Liver (tissue), 9 donors: Measurements from ENCODE around the gene ZC3H11A. TPM values are rescaled to one million over a fixed set of nuclear protein-coding genes. Genes with fewer than 3 reads are reported as not detected.
"Not testable (repeated sequence)": the region's sequence is repeated elsewhere in the genome, so short reads cannot be mapped to it uniquely, and the experiment has no call there.

Experiments used
- DNase-seq: peaks from one replicate; pipeline ENCODE4 v3.0.0-alpha.2; 2017; ENCODE audit warnings: low spot score
- H3K27ac ChIP-seq, 2 donors: one replicate each; pipeline ENCODE4 v1.7.0; 2013; ENCODE audit warnings: inconsistent platforms in 2 of 2, low read length in 2 of 2, control low read depth in 1 of 2, low read depth in 1 of 2, mild to moderate bottlenecking in 1 of 2
- H3K27me3 ChIP-seq, 4 donors: one replicate each; pipeline versions ENCODE4 v1.6.1 to v1.7.0; 2013; ENCODE audit warnings: low read length in 3 of 4, inconsistent platforms in 1 of 4, mild to moderate bottlenecking in 1 of 4, moderate library complexity in 1 of 4; ENCODE audit not compliant: control insufficient read depth in 4 of 4, insufficient read depth in 4 of 4
- H3K36me3 ChIP-seq, 4 donors: one replicate each; pipeline versions ENCODE4 v1.6.1 to v1.7.0; 2013; ENCODE audit warnings: low read length in 3 of 4, mild to moderate bottlenecking in 3 of 4, low read depth in 1 of 4, moderate library complexity in 1 of 4; ENCODE audit not compliant: control insufficient read depth in 4 of 4, insufficient read depth in 3 of 4
- H3K4me1 ChIP-seq, 4 donors: one replicate each; pipeline versions ENCODE4 v1.6.1 to v1.7.0; 2013; ENCODE audit warnings: low read length in 3 of 4, mild to moderate bottlenecking in 3 of 4, moderate library complexity in 1 of 4; ENCODE audit not compliant: control insufficient read depth in 4 of 4, insufficient read depth in 4 of 4
- H3K4me3 ChIP-seq, 3 donors: one replicate each; pipeline versions ENCODE4 v1.6.1 to v1.7.0; 2013; ENCODE audit warnings: low read length in 3 of 3, control low read depth in 1 of 3, low read depth in 1 of 3, mild to moderate bottlenecking in 1 of 3
- H3K9ac ChIP-seq, 2 donors: one replicate each; pipeline ENCODE4 v1.7.0; 2013; ENCODE audit warnings: low read length in 2 of 2, mild to moderate bottlenecking in 2 of 2, moderate library complexity in 2 of 2, control low read depth in 1 of 2, low read depth in 1 of 2
- H3K9me3 ChIP-seq, 4 donors: one replicate each; pipeline versions ENCODE4 v1.6.1 to v1.7.0; 2013; ENCODE audit warnings: low read length in 3 of 4; ENCODE audit not compliant: control insufficient read depth in 4 of 4
- ATF3 ChIP-seq: IDR thresholded peaks from 2 replicates; pipeline ENCODE4 v1.6.1; 2016; ENCODE audit warnings: antibody characterized with exemption
- FOXA1 ChIP-seq: IDR thresholded peaks from 2 replicates; pipeline ENCODE4 v1.6.1; 2016; ENCODE audit warnings: antibody characterized with exemption
- FOXA2 ChIP-seq: IDR thresholded peaks from 2 replicates; pipeline ENCODE4 v1.6.1; 2016; ENCODE audit warnings: antibody characterized with exemption
- GABPA ChIP-seq, 2 donors: IDR thresholded peaks in 1 of 2; conservative IDR thresholded peaks in 1 of 2; 2 replicates each; pipeline ENCODE4 v1.6.1; 2016; ENCODE audit warnings: antibody characterized with exemption in 2 of 2, mild to moderate bottlenecking in 1 of 2, moderate library complexity in 1 of 2
- HNF4A ChIP-seq, 2 donors: conservative IDR thresholded peaks; 2 replicates each; pipeline ENCODE4 v1.6.1; 2016; ENCODE audit warnings: antibody characterized with exemption in 2 of 2, mild to moderate bottlenecking in 2 of 2
- HNF4G ChIP-seq: IDR thresholded peaks from 2 replicates; pipeline ENCODE4 v1.6.1; 2016; ENCODE audit warnings: antibody characterized with exemption
- JUND ChIP-seq, 2 donors: IDR thresholded peaks; 2 replicates each; pipeline ENCODE4 v1.6.1; 2016; ENCODE audit warnings: antibody characterized with exemption in 2 of 2
- NR2F2 ChIP-seq: IDR thresholded peaks from 2 replicates; pipeline ENCODE4 v1.6.1; 2016; ENCODE audit warnings: antibody characterized with exemption
- RAD21 ChIP-seq, 2 donors: IDR thresholded peaks; 2 replicates each; pipeline ENCODE4 v1.6.1; 2016; ENCODE audit warnings: antibody characterized with exemption in 2 of 2, mild to moderate bottlenecking in 2 of 2
- RXRA ChIP-seq, 2 donors: IDR thresholded peaks; 2 replicates each; pipeline ENCODE4 v1.6.1; 2017 to 2018; ENCODE audit warnings: antibody characterized with exemption in 2 of 2, mild to moderate bottlenecking in 1 of 2
- SP1 ChIP-seq: IDR thresholded peaks from 2 replicates; pipeline ENCODE4 v1.6.1; 2018; ENCODE audit warnings: antibody characterized with exemption, mild to moderate bottlenecking
- TAF1 ChIP-seq: conservative IDR thresholded peaks from 2 replicates; pipeline ENCODE4 v1.6.1; 2016; ENCODE audit warnings: antibody characterized with exemption, mild to moderate bottlenecking
- YY1 ChIP-seq: IDR thresholded peaks from 2 replicates; pipeline ENCODE4 v1.6.1; 2016; ENCODE audit warnings: antibody characterized with exemption, mild to moderate bottlenecking
- ZBTB33 ChIP-seq: IDR thresholded peaks from 2 replicates; pipeline ENCODE4 v1.6.1; 2016; ENCODE audit warnings: antibody characterized with exemption
- WGBS: extraction: QIAGEN DNeasy Blood & Tissue Kit; methylation state at CpG from one replicate; pipeline ENCODE4 v1.1.7; 2013; 5-methylcytosine and 5-hydroxymethylcytosine counted together
- polyA plus RNA-seq, 2 donors: library from polyadenylated mRNA; stranded (reverse) in 1 of 2; unstranded in 1 of 2; fragments of 200-250 nt in 1 of 2; fragments of >200 nt in 1 of 2; fragmentation: Nextera tagmentation in 1 of 2; extraction: Ambion mirVana in 1 of 2; gene quantifications; one replicate each; pipeline versions ENCODE4 v1.2.1 to v1.2.3, GENCODE V29; 2013 to 2015
- total RNA-seq, 2 donors: library from RNA; depleted of rRNA; stranded (reverse); fragments of >200 nt; gene quantifications; one replicate each; pipeline ENCODE4 v1.2.3, GENCODE V29; 2014
- TF ChIP-seq, protein P1 (sequence below): fragments of 150-350 bp; IDR thresholded peaks from 2 replicates; pipeline ENCODE4 v1.5.1; 2017; ENCODE audit warnings: improper control_type of control experiment, low read depth, low read length; ENCODE audit not compliant: missing input control
- TF ChIP-seq, protein P2 (sequence below): IDR thresholded peaks from 2 replicates; pipeline ENCODE4 v1.6.1; 2016; ENCODE audit warnings: antibody characterized with exemption, mild to moderate bottlenecking
- TF ChIP-seq, protein P3 (sequence below): IDR thresholded peaks from 2 replicates; pipeline ENCODE4 v1.6.1; 2016; ENCODE audit warnings: antibody characterized with exemption
- donor health status: healthy.
- donor health status: healthy.
- donor health status: healthy.
- donor health status: healthy.
- donor health status: healthy.

ZC3H11A gene
- total and polyA plus RNA-seq, 4 donors: 14.9 to 76.8 (median 30.2) TPM

DNA sequence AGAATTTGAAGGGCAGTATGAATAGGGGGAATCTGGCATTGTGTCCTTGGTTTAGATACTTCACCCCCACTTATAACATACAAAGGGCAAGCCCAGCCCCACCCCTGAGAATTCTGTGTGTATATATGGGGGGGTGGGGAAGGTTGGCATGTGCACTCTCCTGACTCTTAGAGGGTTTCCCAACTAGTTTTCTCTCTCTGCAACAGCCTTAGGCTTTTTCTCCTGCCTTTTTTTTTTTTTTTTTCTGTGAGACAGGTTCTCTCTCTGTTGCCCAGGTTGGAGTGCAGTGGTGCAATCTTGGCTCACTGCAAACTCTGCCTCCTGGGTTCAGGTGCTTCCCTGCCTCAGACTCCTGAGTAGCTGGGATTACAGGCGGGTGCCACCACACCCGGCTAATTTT, 2.9 kb upstream of the ZC3H11A start:
- Histone ChIP-seq H3K9me3 (no peaks in the 10 kb centered on the region), H3K27ac (no peak overlapping the region), H3K9ac (no peak overlapping the region), H3K4me3 (no peak overlapping the region), H3K36me3 (no peaks in the 10 kb centered on the region), H3K27me3 (no peaks in the 10 kb centered on the region), H3K4me1 (peaks cover 2 to 10% (median 6%) of the 10 kb centered on the region in 4 donors)
- whole genome bisulfite sequencing: 94% methylated on average over 2 of the region's 2 CpGs
- no peak for DNase-seq
- TF ChIP-seq, protein P1, sequence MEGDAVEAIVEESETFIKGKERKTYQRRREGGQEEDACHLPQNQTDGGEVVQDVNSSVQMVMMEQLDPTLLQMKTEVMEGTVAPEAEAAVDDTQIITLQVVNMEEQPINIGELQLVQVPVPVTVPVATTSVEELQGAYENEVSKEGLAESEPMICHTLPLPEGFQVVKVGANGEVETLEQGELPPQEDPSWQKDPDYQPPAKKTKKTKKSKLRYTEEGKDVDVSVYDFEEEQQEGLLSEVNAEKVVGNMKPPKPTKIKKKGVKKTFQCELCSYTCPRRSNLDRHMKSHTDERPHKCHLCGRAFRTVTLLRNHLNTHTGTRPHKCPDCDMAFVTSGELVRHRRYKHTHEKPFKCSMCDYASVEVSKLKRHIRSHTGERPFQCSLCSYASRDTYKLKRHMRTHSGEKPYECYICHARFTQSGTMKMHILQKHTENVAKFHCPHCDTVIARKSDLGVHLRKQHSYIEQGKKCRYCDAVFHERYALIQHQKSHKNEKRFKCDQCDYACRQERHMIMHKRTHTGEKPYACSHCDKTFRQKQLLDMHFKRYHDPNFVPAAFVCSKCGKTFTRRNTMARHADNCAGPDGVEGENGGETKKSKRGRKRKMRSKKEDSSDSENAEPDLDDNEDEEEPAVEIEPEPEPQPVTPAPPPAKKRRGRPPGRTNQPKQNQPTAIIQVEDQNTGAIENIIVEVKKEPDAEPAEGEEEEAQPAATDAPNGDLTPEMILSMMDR: no peak
- TF ChIP-seq FOXA1 (no peak), NR2F2 (no peak), YY1 (no peak), TAF1 (no peak), FOXA2 (no peak), RXRA (IDR thresholded peaks at IDR 0.05) (no peak), HNF4G (no peak), ZBTB33 (no peak), GABPA (IDR thresholded peaks at IDR 0.05 in 1 of 2, conservative IDR thresholded peaks at IDR 0.05 in 1 of 2) (no peak), HNF4A (conservative IDR thresholded peaks at IDR 0.05) (no peak), RAD21 (IDR thresholded peaks at IDR 0.05) (no peak), ATF3 (no peak), JUND (IDR thresholded peaks at IDR 0.05) (no peak), SP1 (no peak)
- TF ChIP-seq, protein P2, sequence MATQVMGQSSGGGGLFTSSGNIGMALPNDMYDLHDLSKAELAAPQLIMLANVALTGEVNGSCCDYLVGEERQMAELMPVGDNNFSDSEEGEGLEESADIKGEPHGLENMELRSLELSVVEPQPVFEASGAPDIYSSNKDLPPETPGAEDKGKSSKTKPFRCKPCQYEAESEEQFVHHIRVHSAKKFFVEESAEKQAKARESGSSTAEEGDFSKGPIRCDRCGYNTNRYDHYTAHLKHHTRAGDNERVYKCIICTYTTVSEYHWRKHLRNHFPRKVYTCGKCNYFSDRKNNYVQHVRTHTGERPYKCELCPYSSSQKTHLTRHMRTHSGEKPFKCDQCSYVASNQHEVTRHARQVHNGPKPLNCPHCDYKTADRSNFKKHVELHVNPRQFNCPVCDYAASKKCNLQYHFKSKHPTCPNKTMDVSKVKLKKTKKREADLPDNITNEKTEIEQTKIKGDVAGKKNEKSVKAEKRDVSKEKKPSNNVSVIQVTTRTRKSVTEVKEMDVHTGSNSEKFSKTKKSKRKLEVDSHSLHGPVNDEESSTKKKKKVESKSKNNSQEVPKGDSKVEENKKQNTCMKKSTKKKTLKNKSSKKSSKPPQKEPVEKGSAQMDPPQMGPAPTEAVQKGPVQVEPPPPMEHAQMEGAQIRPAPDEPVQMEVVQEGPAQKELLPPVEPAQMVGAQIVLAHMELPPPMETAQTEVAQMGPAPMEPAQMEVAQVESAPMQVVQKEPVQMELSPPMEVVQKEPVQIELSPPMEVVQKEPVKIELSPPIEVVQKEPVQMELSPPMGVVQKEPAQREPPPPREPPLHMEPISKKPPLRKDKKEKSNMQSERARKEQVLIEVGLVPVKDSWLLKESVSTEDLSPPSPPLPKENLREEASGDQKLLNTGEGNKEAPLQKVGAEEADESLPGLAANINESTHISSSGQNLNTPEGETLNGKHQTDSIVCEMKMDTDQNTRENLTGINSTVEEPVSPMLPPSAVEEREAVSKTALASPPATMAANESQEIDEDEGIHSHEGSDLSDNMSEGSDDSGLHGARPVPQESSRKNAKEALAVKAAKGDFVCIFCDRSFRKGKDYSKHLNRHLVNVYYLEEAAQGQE: no peak
- TF ChIP-seq, protein P3, sequence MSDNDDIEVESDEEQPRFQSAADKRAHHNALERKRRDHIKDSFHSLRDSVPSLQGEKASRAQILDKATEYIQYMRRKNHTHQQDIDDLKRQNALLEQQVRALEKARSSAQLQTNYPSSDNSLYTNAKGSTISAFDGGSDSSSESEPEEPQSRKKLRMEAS: no peak

DNA sequence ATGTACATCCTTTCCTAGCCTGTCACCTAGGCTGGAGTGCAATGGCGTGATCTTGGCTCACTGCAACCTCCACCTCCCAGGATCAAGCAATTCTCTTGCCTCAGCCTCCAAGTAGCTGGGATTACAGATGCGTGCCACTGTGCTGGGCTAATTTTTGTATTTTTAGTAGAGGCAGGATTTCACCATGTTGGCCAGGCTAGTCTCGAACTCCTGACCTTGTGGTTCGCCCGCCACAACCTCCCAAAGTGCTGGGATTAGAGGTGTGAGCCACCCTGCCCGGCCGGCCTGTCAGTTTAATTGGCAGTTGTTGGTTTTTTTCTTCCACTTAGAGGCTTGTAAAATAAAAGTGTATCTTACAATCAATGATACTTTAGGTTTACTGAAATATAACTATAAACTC, 1.9 kb upstream of the ZC3H11A start:
- DNase-seq, H3K9me3 ChIP-seq, H3K4me3 ChIP-seq, H3K36me3 ChIP-seq, H3K27ac ChIP-seq, H3K9ac ChIP-seq, H3K27me3 ChIP-seq: not testable (repeated sequence)
- H3K4me1 ChIP-seq: peaks cover 4 to 19% (median 9%) of the 10 kb centered on the region in 4 donors
- 97% methylated on average over 7 of the region's 7 CpGs for WGBS
